K562 (cell line): ENCODE data around the gene C3. TPM values are rescaled to one million over a fixed set of nuclear protein-coding genes. Genes with fewer than 3 reads are reported as not detected.

Source experiments
- CGGBP1 ChIP-seq: fragments of 250-450 bp; sonication (Bioruptor Pico); IDR thresholded peaks from 2 replicates; pipeline ENCODE4 v1.9.0; 2021; ENCODE audit warnings: mild to moderate bottlenecking
- CHD1 ChIP-seq: fragments of 200-600 bp; sonication (generic); IDR thresholded peaks from one replicate; pipeline ENCODE4 v1.6.1; 2012; ENCODE audit warnings: mild to moderate bottlenecking, moderate library complexity, low read length, inconsistent platforms
- CTCF ChIP-seq, 3 experiments: IDR thresholded peaks in 2 of 3; conservative IDR thresholded peaks in 1 of 3; 2 replicates each; pipeline ENCODE4 v1.5.1; 2011 to 2012; ENCODE audit warnings: low read length in 3 of 3, mild to moderate bottlenecking in 3 of 3, control low read depth in 2 of 3, improper control_type of control experiment in 1 of 3, inconsistent platforms in 1 of 3, low read depth in 1 of 3, mixed read lengths in 1 of 3, moderate library complexity in 1 of 3; ENCODE audit not compliant: insufficient read depth in 2 of 3
- E4F1 ChIP-seq: fragments of 250-450 bp; sonication (Bioruptor Pico); IDR thresholded peaks from 2 replicates; pipeline ENCODE4 v1.5.0; 2021; ENCODE audit warnings: mild to moderate bottlenecking, borderline replicate concordance
- GATAD2B ChIP-seq: fragments of 450-650 bp; IDR thresholded peaks from 2 replicates; pipeline ENCODE4 v1.6.1; 2017; ENCODE audit warnings: mild to moderate bottlenecking, borderline replicate concordance
- HMGN3 ChIP-seq: IDR thresholded peaks from 2 replicates; pipeline ENCODE4 v1.6.1; 2011; ENCODE audit warnings: borderline replicate concordance, low read depth, mild to moderate bottlenecking, mixed read lengths, low read length; ENCODE audit not compliant: insufficient read length; ENCODE audit errors: extremely low read depth
- HNRNPH1 ChIP-seq: fragments of 200-400 bp; formaldehyde crosslinking; optimal IDR thresholded peaks from 2 replicates; pipeline ENCODE3; 2017; ENCODE audit warnings: low read depth, mild to moderate bottlenecking, low read length, moderate library complexity
- KDM4B ChIP-seq, 2 experiments: fragments of 450-650 bp in 1 of 2; sonication (generic) in 1 of 2; IDR thresholded peaks; 2 replicates each; pipeline ENCODE4 v1.6.1; 2016 to 2017; ENCODE audit warnings: borderline replicate concordance in 2 of 2, antibody characterized with exemption in 1 of 2, low read depth in 1 of 2, mild to moderate bottlenecking in 1 of 2
- MAX ChIP-seq: sonication (generic); formaldehyde crosslinking; IDR thresholded peaks from 2 replicates; pipeline ENCODE4 v1.9.0; 2022; ENCODE audit warnings: mild to moderate bottlenecking, missing genetic modification reagents
- MNT ChIP-seq, 2 experiments: fragments of 450-650 bp; conservative IDR thresholded peaks; 2 replicates each; pipeline ENCODE4 v1.6.1; 2017; ENCODE audit warnings: mild to moderate bottlenecking in 2 of 2, moderate library complexity in 2 of 2
- NRF1 ChIP-seq, 2 experiments: fragments of 450-650 bp; IDR thresholded peaks in 1 of 2; conservative IDR thresholded peaks in 1 of 2; 2 replicates each; pipeline ENCODE4 v1.6.1; 2014; ENCODE audit warnings: mild to moderate bottlenecking in 2 of 2
- PRPF4 ChIP-seq: fragments of 200-400 bp; formaldehyde crosslinking; IDR thresholded peaks from one replicate; pipeline ENCODE4 v1.6.1; 2017; ENCODE audit warnings: low read length, low read depth, mild to moderate bottlenecking; ENCODE audit not compliant: insufficient read depth, poor library complexity, severe bottlenecking
- RFX5 ChIP-seq: IDR thresholded peaks from 2 replicates; pipeline ENCODE4 v1.6.1; 2011; ENCODE audit warnings: low read depth, mild to moderate bottlenecking, improper control_type of control experiment, low read length
- SMARCE1 ChIP-seq: fragments of 450-650 bp; IDR thresholded peaks from 2 replicates; pipeline ENCODE4 v1.7.1; 2016; ENCODE audit warnings: mild to moderate bottlenecking
- SREBF1 ChIP-seq: fragments of 150-350 bp; IDR thresholded peaks from 2 replicates; pipeline ENCODE4 v1.6.1; 2014; ENCODE audit warnings: antibody characterized with exemption, low read depth, low read length, borderline replicate concordance
- TRIM24 ChIP-seq, 2 experiments: fragments of 450-650 bp; IDR thresholded peaks; 2 replicates each; pipeline ENCODE4 v1.6.1; 2016
- ZBTB34 ChIP-seq: fragments of 250-450 bp; sonication (Bioruptor Pico); IDR thresholded peaks from 2 replicates; pipeline ENCODE4 v1.8.0; 2021; ENCODE audit warnings: mild to moderate bottlenecking, moderate library complexity
- ZNF239 ChIP-seq: fragments of 250-450 bp; sonication (Bioruptor Pico); IDR thresholded peaks from 2 replicates; pipeline ENCODE4 v1.4.0; 2020; ENCODE audit warnings: mild to moderate bottlenecking
- polyA plus RNA-seq, 8 experiments: library from polyadenylated mRNA; depleted of rRNA in 4 of 8; stranded (reverse) in 5 of 8; unstranded in 3 of 8; fragments of >200 nt; fragmentation: Nextera tagmentation in 2 of 8; fragmentation: Illumina TruSeq in 1 of 8; extraction: Ambion mirVana in 2 of 8; extraction: Trizol in 1 of 8; gene quantifications; 2 replicates each; pipeline versions ENCODE4 v1.2.1 to v1.2.3, GENCODE V29; 2011 to 2014; ENCODE audit warnings: inconsistent platforms in 1 of 8, missing spikeins in 1 of 8
- total RNA-seq, 7 experiments: library from RNA; depleted of rRNA in 6 of 7; stranded (reverse); fragments of >200 nt in 6 of 7; fragmentation: Illumina TruSeq in 2 of 7; extraction: Trizol in 2 of 7; gene quantifications; 2 replicates each; pipeline versions ENCODE4 v1.2.1 to v1.2.3, GENCODE V29; 2011 to 2021; ENCODE audit warnings: low replicate concordance in 1 of 7

C3 gene
- total and polyA plus RNA-seq, 9 of the 15 experiments (the other 6 are each of a cell fraction or from before 2014, with no cell fraction given) = 0.59 to 10.6 (median 2.2) TPM

GRCh38 chr19:6767357-6768235 lies 47.1 kb upstream of the C3 start, which contains the start of gene SH2D3A (continued):
- TF ChIP-seq NRF1 (conservative IDR thresholded peaks at IDR 0.05 in 1 of 2, IDR thresholded peaks at IDR 0.05 in 1 of 2) (peak; percentile 75 to 76), MAX (CRISPR knock-in tag) (peak; percentile 74; the same call in 1 of the 2 replicates), ZBTB34 (no peak), CTCF (IDR thresholded peaks at IDR 0.05 in 2 of 3, conservative IDR thresholded peaks at IDR 0.05 in 1 of 3; ENCODE audit: insufficient read depth in 2 of 3, low read depth in 1 of 3, low read length in 3 of 3) (no peak), MNT (conservative IDR thresholded peaks at IDR 0.05) (peak in 1 of 2 experiments; percentile 74; a peak in 3 of 4 replicates), TRIM24 (IDR thresholded peaks at IDR 0.05) (no peak), ZNF239 (CRISPR knock-in tag) (no peak), SREBF1 (no peak), SMARCE1 (no peak), PRPF4 (no peak), KDM4B (IDR thresholded peaks at IDR 0.05; ENCODE audit: borderline replicate concordance in 2 of 2, low read depth in 1 of 2) (no peak), E4F1 (CRISPR knock-in tag) (no peak), CHD1 (no peak), HMGN3 (no peak), HNRNPH1 (no peak), GATAD2B (no peak), CGGBP1 (CRISPR knock-in tag) (no peak), RFX5 (no peak)
